GM10266 (cell line): Measurements from ENCODE around the gene BRPF1.

Experiments
- DNase-seq: peaks from one replicate; pipeline ENCODE4 v3.0.0; 2012; ENCODE audit errors: extremely low spot score
- CTCF ChIP-seq: IDR thresholded peaks from 2 replicates; pipeline ENCODE4 v1.5.1; 2012; ENCODE audit warnings: mild to moderate bottlenecking, low read depth; ENCODE audit not compliant: control insufficient read depth, insufficient read depth; ENCODE audit errors: missing control alignments

The BRPF1 gene

GRCh38 chr3:9687514-9687913 is 44.0 kb upstream of the BRPF1 start:
- no peak for TF ChIP-seq CTCF
- DNase-seq = no peak

- no peak for TF ChIP-seq CTCF
- DNase-seq = no peak
These were observed 42.6 kb upstream of the BRPF1 start for GRCh38 chr3:9688961-9689360.

GRCh38 chr3:9689757-9690156 is 41.8 kb upstream of the BRPF1 start:
- DNase-seq = no peak
- TF ChIP-seq CTCF = no peak

GRCh38 chr3:9690451-9691450 is 40.8 kb upstream of the BRPF1 start:
- TF ChIP-seq CTCF = no peak
- DNase-seq = peak; percentile 53

- no peak for DNase-seq
- no peak for TF ChIP-seq CTCF
These were observed 39.9 kb upstream of the BRPF1 start for GRCh38 chr3:9691636-9692035.

GRCh38 chr3:9692416-9692815 is 39.1 kb upstream of the BRPF1 start:
- TF ChIP-seq CTCF = no peak
- DNase-seq = no peak

- no peak for DNase-seq
- TF ChIP-seq CTCF = no peak
These were observed 36.2 kb upstream of the BRPF1 start for GRCh38 chr3:9695345-9695744.
